ENCODE measurements around the gene RALGAPA2.

DNA sequence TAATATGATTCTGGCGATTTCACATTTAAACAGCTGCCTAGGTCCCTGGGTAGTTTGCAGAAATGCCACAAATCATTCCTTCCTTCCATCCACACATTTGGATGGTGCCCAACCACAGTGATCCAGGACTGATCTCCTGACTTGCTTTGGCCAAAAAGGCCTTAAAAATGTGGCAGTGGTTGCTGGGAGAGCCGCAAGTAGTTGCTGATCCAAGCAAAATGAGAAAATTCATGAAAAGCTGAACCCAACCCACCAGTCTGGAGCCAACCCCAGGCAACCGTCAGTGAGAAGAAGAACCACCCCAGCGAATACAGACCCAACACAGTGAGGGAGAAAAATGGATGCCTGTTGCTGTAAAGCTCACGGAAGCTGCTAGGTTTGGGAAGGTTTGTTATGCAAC, 25.1 kb downstream of the RALGAPA2 start:
- no peak for TF ChIP-seq POLR2AphosphoS5 (IDR thresholded peaks at IDR 0.05)
- TF ChIP-seq, protein P1, sequence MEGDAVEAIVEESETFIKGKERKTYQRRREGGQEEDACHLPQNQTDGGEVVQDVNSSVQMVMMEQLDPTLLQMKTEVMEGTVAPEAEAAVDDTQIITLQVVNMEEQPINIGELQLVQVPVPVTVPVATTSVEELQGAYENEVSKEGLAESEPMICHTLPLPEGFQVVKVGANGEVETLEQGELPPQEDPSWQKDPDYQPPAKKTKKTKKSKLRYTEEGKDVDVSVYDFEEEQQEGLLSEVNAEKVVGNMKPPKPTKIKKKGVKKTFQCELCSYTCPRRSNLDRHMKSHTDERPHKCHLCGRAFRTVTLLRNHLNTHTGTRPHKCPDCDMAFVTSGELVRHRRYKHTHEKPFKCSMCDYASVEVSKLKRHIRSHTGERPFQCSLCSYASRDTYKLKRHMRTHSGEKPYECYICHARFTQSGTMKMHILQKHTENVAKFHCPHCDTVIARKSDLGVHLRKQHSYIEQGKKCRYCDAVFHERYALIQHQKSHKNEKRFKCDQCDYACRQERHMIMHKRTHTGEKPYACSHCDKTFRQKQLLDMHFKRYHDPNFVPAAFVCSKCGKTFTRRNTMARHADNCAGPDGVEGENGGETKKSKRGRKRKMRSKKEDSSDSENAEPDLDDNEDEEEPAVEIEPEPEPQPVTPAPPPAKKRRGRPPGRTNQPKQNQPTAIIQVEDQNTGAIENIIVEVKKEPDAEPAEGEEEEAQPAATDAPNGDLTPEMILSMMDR (IDR thresholded peaks at IDR 0.05) = no peak
- no peak for TF ChIP-seq POLR2A (IDR thresholded peaks at IDR 0.05; ENCODE audit: low read depth)

All from esophagus muscularis mucosa (tissue), 3 donors.